ENCODE measurements around the gene RTCA.
"Not testable (repeated sequence)": the region's sequence is repeated elsewhere in the genome, so short reads cannot be mapped to it uniquely, and the experiment has no call there.

Gene RTCA

DNA sequence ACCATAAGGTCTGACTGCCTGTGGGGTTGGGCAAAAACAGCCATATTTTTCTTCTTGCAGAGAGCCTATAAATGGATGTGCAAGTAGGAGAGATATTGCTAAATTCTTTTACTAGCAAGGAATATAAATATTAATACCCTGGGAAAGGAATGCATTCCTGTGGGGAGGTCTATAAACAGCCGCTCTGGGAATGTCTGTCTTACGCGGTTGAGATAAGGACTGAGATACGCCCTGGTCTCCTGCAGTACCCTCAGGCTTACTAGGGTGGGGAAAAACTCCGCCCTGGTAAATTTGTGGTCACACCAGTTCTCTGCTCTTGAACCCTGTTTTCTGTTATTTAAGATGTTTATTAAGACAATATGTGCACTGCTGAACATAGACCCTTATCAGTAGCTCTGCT is 1.9 kb upstream of the RTCA start:
- DNase-seq, result not testable (repeated sequence)

DNA sequence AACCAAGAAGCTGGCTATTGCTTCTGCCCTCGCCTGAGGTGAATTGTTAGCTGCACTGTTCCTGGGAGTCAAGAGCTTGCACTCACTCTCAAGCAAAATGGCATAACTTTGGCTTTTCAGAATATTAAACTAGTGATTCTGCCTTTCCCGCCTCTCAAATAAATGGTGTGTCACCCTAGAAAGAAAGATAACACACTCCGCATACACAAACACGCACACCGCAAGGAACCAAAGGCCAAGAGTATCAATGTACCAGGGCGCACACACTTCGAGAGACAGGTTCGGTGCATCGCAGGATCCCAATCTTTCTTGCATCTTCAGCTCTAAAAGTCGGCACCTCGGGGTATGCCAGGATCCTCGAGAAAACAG is 470 bp upstream of the RTCA start:
- DNase-seq, result peak in 1 of 2 experiments; percentile 49

DNA sequence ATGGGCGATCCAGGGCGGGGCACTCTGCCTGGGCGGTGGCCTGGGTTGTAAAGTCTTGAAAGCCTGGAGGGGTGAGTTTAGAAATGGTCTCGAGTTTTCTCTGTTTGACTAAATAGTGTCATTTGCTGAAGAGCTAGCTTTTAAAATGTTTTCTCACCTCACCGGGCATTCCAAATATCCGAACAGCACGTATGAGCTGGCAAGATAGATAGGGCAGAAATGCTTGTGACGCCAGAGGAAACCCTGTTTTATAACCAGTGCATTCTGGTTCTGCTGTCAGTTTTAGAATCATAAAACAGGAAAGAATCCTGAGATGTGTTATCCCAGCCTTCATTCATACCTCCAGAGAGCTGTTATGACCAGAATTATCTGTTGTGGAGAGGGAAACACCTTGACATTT is 725 bp downstream of the RTCA start:
- no peak for DNase-seq

DNA sequence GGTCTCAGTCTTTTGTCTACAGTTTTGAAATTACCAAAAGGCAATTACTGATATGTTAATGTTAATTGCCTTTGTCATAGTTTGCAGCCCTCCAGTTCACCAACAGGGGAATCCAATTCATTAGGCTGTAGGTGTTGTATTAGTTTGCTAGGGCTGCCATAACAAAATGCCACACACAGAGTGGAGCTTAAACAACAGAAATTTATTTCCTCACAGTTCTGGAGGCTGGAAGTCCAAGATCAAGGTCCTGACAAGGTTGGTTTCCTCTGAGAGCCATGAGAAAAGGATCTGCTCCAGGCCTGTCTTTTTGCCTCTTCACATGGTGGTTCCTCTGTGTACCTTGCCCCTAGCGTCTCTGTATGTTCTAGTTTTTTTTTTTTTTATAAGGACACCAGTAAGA is 1.3 kb downstream of the RTCA start:
- no peak for DNase-seq

DNA sequence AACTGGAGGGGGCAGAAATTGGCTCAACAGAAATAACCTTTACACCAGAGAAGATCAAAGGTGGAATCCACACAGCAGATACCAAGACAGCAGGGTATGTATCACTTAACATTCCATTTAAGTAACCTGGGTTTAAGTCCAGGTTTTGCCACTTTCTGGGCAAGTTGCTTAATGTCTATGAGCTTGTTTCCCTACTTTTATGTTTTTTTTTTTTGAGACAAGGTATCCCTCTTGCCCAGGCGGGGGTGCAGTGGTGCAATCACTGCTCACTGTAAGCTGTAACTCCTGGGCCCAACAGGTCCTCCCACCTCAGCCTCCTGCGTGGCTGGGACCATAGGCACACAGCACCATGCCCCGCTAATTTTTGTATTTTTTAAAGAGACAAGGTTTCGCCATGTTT is 2.2 kb downstream of the RTCA start:
- no peak for DNase-seq

DNA sequence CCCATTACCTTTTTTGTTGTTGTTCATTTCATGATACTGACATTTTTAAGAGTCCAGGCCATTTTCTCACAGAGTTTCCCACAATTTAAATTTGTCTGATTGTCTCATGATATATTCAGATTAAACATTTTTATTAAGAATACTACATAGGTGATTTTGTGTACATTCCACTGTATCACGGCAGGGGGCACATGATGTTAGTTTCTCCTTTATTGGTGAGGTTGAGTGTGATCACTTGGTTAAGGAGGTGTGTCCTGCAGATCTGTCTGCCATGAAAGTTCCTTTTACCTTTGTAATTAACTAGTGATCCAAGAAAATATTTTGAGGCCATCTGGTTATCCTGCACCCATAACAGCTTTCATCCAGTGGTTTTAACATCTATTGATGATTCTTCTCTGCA is 11.8 kb downstream of the RTCA start:
- DNase-seq, result no peak

DNA sequence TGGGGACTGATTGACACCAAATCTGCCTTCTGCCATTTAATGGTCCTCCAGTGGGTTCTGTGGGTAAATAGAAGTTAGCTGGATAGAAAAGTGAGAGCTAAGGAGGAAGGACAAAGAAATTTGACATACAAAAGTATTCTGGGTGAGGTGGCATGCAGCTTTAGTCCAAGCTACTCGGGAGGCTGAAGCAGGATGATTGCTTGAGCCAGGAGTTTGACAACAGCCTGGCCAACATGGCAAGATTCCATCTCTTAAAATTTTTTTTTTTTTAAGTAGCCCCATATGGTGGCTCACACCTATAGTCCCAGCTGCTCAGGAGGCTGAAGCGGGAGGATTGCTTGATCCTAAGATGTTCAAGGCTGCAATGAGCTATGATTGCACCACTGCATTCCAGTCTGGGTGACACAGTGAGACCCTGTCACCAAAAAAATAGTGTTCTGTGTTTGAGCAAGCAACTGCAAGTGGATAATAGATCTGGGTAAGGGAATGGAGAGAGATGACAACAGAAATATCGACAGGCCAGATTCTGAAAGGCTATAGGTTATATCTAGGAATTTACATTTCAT is 13.4 kb downstream of the RTCA start:
- DNase-seq, result no peak

DNA sequence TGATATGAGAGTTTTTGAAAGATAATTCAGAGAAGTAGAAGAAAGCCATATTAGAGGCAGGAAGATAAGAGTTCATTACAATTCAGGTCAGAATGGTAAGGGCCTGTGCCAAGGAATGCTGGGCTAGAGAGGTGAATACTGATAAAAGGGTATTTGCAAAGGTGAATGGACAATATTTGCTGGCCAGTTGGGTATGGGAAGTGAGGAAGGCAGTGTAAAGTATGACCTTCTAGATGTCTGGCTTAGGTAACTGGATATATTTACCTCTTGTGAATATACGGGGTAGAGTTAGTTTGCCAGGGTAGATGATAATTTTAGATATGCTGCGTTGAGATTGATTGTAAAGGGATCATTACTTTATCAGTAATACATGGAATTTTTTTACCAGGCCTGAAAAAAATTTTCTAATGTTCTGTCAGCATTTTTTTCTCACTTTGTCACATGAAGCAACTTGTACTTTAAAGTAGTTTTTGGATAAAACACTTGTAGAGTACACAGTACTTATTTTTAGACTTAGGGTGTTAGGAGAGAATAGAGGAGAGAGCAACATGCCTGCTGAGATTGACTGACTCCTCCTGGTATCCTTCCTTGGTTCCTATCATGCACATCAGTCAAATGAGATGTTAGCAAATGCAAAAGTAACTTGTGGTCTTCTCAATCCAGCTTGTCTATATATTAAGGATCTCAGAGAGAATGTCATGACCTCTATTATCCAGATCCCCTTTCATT is 14.1 kb downstream of the RTCA start:
- no peak for DNase-seq

DNA sequence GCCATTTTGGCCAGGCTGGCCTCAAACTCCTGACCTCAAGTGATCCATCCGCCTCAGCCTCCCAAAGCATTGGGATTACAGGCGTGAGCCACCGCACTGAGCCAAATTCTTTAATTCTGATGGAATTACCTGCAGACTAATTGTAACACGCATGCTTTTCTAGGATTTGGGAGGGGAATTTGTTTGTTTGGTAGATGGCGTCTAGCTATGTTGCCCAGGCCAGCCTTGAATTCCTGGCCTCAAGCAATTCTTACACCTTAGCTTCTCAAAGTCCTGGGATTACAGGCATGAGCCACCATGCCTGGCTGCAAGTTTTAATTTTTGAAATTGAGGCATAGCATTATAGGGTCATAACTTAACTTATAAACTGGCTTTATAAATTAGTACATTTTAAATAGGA is 18.6 kb downstream of the RTCA start:
- no peak for DNase-seq

DNA sequence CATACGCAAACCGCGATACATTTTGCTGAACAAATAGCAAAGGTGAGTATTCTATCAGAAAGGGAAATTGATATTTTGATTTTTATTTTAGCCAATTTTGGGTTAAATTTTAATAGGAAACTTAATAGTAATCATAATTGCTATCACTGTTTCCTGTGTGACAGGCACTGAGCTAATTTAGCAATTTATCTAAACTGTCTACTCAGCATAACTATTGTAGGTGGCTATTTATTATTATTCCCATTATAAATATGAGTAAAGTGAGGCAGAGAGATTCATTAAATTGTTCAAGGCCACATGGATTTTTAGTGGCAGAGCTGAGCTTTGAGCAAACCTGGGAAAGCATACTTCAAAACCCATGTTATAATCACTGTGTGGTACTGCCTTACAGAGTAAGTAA is 21.1 kb downstream of the RTCA start:
- no peak for DNase-seq

DNA sequence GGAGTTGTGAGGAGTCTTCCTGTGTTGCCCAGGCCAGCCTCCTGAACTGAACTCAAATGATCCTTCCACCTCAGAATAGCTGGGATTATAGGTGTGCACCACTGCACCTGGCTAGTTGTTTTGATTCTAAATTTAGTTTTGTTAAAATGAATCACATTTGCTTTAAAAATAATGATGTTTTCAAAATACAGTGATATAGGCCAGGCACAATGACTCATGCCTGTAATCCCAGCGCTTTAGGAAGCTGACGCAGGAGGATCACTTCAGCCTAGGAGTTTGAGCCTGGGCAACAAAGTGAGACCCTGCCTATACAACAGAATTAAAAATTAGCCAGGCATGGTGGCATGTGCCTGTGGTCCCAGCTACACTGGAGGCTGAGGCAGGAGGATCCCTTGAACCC is 24.3 kb downstream of the RTCA start:
- no peak for DNase-seq

DNA sequence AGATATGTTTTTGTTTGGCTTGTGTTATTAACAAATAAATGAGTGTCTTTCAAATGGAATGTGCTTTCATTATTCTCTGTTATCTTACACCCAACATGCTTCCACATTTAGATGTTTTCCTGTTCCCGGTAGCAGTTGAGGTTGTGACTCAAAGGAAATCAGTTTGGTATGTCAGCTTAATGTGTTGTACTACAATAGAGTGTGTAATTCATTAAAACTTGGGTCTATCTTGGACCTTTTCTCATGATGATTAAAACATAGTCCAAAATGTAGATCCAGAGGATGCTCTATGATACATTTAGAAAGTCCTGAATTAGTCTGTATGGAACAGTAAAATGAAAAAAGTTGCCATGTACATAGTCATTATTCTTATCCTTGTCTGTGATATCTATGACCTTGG is 26.7 kb downstream of the RTCA start:
- no peak for DNase-seq

DNA sequence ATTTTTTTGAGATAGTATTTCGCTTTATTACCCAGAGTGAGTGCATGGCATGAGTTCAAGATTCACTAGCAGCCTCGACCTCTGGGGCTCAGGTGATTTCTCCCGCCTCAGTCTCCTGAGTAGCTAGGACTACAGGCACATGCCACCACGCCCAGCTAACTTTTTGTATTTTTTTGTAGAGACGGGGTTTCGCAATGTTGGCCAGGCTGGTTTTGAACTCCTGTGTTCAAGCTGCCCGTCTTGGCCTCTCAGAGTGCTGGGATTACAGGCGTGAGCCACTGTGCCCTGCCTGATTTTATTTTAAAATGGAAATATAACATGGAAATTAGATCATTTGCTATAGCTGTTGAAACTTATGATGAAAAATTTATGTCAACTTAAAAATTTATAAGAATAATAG is 30.1 kb downstream of the RTCA start:
- no peak for DNase-seq

DNA sequence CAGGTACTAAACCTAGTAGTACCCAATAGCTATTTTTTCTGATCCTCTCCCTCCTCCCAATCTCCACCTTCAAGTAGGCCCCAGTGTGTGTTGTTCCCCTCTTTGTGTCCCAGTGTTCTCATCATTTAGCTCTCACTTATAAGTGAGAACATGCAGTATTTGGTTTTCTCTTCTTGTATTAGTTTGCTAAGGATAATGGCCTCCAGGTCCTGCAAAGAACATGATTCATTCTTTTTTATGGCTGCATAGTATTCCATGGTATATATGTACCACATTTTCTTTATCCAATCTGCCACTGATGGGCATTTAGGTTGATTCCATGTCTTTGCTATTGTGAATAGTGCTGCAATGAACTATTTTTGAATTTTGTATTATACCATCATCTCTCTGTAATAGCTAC is 31.0 kb downstream of the RTCA start:
- not testable (repeated sequence) for DNase-seq

DNA sequence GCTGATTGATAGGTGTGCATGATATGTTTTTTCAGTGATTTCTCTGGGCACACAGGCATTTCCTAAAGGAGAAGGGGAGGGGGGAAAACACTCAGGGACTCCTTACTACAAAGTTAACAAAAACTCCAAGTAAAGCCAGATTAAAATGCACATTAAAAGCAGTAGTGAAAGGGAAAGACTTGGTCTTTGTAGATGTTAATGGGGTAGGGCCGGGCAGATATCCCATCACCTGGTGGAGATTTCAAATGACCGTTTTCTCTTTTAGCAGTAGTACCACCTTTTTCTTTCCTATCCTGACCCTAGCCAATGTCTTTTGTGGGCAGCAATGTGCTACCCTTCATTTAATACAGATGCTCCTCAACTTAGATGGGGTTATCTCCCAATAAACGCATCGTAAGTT is 32.5 kb downstream of the RTCA start:
- no peak for DNase-seq

DNA sequence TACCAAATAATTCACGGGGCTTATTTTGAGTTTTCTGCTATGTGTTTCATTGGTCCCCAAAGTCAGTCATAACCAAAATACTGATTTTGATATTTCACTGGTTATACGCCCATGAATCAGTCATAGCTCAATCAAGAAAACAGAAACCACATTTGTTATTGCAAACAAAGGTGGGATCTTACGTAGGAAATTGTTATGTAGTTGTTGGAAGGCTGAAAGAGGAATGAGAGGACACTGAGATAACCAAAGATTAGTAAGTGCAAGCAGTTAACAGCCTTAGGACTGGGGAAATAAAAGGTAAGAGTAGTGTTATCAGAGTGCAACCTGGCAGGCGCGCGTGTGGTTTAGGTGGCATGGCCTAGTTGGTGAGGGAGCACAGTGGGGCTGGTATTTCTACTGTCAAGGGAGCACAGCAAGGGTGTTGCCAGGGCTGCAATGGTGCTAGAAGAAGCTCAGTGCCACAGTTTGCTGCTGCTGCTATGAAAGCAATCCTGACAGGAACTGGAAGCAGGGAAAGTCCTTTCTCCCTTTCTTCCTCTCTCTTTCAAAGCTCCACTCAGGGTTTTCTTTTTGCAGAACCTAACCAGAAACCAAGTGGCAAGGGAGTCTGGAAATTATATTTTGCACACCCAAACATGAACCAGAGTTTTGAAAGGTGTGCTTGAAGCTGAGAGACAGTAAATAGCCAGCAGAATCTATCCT is 33.7 kb downstream of the RTCA start:
- DNase-seq, result no peak

DNA sequence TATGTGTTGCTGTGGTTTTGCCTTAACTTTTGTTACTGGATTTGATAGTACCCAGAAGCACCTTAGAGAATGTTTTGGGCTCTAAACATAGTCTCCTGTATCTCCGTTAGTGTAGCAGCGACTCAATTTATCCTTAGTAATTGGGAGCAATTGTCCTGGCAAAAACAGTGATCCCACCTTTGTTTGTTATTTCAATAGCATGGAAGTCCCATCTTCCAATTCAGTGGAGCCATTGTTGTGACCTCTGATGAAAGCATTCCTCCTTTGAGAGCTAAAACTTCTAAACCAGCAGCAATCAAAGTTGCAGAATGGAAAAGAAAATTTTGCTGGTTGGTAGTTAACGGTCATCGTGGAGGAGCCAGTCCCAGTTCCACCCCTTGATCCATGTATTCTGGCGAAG is 34.7 kb downstream of the RTCA start:
- DNase-seq, result no peak

DNA sequence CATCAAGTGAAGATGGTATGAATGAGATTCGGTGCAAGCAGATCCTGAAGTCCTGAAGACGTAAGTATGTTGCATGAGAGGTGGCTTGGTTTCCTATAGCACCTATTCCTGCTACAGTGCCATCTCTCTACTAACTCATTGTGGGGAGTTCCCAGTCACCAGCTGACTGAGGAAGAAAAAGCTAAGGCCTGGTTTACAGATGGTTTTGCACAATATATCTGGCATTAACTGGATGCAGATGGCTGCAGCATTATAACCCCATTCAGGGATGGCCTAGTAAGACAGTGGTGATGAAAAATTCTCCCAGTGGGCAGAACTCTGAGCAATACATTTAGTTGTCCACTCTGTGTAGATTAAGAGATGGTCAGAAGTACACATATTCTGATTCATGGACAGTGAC is 36.7 kb downstream of the RTCA start:
- DNase-seq, result no peak

DNA sequence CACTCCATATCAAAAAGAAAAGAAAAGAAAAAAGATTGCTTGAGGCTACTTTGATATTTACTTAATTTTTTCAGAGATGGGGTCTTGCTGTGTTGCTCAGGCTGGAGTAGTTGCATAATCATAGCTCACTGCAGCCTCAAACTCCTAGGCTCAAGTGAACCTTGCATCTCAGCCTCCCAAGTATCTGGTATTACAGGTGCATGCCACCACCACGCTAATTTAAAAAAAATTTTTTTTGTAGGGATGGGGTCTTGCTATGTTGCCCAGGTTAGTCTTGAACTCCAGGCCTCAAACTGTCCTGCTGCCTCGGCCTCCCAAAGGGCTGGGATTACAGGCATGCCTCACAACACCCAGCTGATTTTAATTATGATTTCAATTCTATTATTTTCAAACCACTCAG is 38.2 kb downstream of the RTCA start:
- no peak for DNase-seq

DNA sequence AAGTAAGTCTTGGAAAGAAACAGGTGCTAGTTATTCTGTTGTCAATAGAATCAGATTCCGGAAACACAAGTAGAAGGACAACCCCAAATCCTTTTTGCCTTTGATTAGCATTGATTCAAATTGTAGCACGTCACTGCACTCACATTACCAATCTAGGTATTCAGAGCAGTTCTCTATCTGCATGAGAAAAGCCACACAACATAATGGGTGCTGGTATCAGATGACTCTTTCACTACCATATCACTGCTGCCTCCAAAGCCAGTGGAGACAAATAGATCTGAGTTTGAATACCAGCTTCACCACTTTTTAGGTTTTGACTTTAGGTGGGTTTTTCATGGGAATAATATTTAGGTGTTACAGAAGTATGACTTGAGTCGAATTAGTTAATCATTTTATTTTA is 38.9 kb downstream of the RTCA start:
- DNase-seq, result no peak

DNA sequence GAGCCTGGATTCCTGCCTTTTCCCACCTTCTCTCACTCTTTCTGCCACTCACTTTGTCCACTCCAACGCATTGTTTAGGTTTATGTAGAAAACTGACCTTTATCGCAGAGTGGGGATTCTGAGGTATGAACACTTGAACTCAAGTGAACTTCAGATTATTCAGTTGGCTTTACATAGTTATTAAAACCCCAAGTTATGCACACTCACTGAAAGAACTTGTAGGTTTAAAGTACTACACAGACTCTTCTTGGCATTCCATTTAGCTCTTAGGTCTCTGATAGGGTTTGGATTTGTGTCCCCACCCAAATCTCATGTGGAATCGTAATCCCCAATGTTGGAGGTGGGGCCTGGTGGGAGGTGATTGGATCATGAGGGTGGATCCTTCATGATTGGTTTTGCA is 39.9 kb downstream of the RTCA start:
- DNase-seq, result no peak

DNA sequence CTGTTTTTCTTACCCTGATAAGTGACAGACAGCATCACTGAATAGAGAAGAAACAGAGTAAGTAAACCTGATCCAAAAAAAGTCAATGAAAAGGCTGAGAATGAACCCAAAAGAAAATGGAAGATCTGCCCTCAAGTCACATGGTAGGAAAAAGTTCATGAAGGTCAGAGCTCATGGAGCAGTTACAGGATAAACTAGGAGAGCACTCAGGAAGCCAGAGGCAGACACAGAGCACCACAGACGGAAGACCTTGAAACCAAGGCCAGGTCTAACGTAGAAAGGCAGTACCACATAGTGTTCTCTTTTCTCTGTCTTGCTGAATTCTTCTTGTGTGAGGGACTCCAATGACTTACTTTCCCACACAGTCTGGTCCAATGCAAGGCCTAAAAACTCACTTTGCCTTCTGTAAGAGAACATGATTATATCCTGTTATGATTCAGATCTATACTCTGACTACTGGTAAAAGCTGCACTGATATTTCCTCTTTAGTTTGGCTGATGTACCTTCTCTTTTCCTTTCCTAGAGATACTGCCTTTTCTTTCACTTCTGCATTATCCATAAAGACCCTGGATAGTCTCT is 40.8 kb downstream of the RTCA start:
- DNase-seq, result no peak

DNA sequence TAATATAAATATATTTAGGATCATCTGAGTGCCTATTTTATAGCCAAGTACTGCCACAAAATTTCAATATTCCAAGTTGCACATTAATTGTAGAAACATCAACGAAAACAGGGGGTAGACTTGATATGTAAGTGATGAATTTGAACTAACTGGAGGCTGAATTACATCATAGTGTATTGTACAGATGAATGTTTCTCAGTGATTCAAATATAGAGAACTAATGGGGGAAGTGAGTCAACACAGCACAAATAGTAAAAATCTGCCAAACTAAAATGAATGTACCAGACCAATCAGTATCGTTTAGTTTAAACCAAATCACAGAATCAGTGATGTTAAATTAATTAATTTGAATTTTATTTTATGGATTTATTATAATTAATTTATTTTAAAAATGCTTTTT is 42.8 kb downstream of the RTCA start:
- no peak for DNase-seq

DNA sequence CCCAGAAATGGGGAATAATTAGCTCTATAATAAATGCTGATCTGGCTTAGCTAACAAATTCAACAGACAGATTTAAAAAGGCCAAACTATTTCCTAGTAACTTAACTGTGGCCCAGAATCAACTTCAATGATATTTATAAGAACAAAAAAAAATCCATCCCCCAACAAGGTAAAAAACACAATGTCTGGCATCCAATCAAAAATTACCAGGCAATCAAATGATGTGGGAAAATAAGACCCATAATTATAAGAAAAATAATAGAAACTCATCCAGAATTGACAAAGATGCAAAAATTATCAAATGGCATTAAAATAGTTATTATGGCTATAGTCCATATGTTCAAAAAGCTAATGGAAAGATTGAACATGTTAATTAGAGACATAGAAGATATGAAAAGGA is 43.8 kb downstream of the RTCA start:
- no peak for DNase-seq

All from cerebellar nuclear complex (tissue), 1 donor.